ENCODE data around the gene FAM168A. TPM values are rescaled to one million over a fixed set of nuclear protein-coding genes. Genes with fewer than 3 reads are reported as not detected.
"Not testable (repeated sequence)": the region's sequence is repeated elsewhere in the genome, so short reads cannot be mapped to it uniquely, and the experiment has no call there.

Gene FAM168A
- polyA plus RNA-seq, 10 donors = 23.6 to 30.4 (median 27.0) TPM

DNA sequence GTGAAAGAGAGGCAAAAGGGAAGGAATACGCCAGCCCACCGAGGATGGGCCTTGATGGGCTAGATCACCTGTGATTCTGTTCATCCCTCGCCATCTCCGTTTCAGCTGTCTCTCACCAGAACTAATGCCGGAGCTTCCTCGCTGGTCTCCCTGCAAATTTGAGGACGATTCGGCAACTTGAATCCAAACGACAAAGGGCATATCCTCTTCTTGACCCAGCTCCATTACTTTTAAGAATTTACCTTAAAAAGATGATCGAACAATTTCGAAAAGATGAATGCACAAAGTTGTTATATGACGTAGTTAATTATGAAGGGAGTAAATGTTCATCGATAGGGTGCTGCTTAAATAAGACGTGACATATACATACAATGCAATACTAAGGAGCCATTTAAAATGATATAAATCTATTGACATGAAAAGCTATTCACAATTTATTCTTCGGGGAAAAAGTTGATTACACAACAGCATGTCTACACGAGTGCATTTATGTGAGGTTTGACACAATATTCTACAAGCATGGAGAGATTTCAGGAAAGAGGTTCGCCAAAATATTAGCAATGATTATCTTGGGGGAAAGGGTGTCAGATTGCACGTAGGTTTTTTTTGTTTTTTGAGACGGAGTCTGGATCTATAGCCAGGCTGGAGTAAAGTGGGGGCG is 937 bp upstream of the FAM168A start:
- DNase-seq = no peak

DNA sequence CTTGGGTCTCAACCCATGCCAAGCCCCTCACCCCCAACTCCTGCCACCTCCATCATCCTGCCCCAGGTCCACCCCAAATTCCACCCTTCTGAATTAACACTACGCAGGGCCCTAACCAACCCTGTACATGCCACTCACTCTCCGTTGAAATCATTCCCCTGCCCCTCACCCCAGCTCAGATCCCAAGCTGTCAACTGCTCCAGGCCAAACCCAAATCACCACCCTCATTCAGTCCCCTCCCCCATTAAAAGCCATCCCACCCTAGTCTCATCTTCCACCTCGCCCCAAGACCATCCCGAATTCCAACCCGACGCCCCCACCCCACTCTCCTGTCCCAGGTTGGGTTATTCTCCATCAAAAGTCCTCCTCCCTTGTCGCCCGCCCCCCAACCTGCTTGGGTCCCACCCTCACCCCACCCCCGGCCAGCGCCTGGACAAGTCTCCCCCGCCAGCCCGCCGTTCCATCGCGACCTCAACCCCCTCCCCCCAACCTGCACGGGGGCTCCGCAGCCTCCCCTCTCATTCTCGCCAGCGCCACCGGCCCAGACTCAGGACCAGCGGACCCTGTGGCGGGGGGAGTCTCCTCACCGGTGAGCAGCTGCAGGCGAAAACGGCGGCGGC is 466 bp downstream of the FAM168A start:
- DNase-seq = peak in 1 of 3 donors; percentile 12

DNA sequence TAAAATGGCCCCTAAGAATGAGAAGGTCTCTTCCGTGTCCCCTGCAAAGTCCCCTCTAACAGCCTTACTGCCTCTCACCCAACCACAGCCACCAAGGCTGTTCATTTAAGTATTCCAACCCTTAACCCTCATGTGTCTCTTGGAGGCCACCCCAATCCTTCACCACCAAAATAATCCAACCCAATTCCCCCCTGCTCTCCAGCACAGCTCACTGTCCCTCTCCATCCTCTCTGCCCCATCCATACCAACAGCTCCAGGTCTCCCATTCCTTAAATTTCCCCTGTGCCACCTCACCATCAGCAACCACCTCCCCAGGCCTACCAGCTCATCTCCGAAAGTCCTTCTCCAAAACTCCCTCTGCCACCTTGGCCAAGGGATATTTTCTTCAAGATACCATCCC is 1.4 kb downstream of the FAM168A start:
- DNase-seq = no peak

DNA sequence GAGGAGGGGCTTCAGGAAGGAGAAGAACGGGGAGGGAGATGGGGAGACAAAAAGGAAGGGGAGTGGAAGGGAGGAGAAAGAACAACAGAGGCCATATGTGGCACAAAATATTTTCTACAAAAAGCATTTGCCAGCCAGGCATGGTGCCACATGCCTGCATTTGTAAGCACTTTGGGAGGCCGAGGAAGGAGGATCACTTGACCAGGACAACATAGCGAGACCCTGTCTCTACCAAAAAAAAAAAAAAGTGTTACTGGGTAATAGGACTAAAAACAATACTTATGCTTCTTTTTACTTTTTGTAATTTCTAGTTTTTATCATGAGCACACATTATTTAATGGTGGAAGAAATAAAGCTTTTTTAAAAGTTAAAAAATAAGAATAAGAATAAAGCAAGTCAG is 5.3 kb downstream of the FAM168A start:
- no peak for DNase-seq

DNA sequence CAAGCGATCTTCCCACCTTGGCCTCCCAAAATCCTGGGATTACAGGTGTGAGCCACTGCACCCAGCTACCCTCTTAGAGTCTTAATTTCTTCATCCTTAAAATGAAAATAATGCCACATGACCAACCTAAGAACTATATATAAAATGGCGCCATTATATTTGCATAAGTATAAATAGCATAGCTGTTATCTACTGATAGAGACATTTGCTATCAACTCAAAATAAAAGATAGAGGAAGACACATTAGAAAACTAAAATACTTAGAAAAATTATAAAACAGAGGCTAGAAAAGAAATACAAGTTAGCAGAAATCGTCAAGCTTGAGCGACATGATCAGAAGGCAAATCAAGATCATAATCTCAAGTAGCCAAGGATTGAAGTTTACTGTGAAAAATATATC is 6.2 kb downstream of the FAM168A start:
- no peak for DNase-seq

DNA sequence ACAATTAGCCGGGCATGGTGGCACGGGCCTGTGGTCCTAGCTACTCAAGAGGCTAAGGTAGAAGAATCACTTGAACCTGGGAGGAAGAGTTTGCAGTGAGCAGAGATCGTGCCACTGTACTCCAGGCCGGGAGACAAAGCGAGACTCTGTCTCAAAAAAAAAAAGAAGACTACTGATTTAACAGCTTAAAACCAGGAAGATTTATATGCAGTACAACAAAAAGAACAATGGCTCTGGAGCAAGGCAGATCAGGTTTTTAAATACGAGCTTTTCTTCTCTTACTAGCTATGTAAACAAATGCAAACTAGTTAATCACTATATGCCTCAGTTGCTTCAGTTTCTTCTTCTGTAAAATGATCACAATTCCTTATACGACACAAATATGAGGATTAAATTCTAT is 6.9 kb downstream of the FAM168A start:
- DNase-seq = no peak

DNA sequence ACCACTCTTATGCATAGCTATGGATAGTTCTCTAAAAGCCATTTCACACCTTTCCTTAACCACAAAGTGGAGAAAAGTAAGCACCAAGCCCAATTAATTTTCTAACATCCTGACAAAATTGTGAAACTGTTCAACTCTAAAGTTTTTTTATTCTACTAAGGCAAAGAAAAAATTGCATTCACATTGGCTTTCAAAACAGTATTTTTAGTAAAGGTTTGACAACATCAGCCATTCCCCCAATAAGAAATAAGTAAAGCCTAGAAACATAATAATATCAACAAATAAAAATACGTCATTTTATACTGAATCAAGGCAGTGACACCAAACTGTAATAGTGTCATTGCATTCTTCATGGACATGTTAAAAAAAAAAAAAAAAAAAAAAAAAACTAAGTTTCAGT is 11.1 kb downstream of the FAM168A start:
- DNase-seq = no peak

DNA sequence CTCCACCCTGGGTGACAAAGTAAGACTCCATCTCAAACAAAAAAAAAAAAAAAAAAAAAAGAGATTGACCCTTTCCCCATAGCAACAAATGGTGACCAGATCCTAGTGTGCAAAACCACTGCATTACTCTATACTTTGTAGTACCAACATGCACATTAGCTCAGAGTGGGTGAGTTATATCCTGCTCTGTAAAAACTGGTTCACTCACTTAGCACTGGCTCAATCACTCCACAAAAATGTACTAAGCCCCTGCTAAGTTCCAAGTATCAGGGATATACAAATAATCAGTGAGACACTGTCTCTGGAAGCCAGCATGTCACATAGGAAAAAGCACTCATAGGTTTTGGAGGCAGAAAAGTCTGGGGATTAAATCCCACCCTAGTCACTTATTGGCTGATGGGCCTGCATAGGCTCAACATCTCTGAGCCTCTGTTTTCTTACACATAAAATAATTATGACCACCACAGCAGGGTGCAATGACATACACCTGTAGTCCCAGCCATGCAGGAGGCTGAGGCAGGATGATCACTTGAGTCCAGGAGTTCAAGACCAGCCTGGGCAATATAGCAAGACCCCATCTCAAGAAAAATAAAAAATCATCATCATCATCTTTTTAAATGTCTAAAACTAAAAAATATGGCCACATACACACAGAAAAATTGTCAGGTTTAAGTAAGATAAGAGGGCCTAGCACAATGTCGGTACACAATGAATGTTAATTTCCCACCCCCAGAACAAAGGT is 11.9 kb downstream of the FAM168A start:
- peak in 1 of 3 donors; percentile 33 for DNase-seq

DNA sequence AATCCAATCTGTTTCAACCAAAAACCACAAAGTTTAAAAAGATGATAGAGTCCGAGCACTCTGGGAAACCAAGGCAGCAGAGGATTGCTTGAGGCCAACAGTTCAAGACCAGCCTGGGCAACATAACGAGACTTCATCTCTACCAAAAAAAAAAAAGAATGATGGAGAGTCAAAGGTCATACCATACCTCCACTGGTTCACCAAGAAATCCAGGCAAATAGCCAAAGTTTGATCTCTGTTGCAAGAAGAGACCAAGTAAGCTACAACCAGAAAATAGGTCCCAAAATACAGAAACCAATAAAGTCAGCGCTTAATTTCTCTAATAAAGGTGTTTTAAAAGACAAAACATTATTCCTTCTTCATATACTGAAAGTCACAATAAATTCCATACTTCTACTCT is 13.1 kb downstream of the FAM168A start:
- DNase-seq = no peak

DNA sequence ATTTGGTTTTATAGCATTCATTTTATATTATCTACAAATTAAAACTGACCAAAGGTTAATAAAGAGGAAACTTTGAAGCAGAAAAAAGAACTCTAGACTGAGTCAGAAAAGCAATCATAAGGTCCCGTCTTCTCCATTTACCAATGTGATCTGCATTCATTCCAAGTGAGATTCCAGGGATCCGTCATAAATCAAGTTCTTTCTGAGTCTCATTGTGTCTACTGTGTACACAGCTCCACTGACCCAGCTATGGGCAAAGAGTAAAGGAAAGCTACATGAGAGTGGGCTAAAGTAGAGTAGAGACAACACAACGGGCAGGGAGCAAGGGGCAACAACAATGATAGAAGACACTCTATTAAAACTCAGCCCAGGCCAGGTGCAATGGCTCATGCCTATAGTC is 15.3 kb downstream of the FAM168A start:
- no peak for DNase-seq

DNA sequence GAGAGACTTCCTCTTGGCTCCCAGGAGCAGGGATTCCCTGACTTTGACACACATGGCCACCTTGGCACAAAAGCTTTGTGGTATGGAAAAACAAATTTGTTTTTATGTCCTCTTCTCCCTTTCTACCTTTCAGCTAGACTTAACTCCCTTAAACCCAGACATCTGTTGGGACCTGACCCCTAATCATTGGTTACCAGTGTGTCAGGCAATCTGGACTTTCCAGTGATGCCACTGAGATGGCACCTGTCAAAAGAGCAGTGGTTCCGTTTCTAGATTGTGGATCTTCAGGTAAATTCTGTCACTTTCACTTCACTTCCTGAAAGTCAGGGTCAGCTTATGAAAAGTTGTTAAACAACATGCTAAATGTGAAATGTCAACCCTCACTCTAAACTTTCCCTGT is 17.2 kb downstream of the FAM168A start:
- not testable (repeated sequence) for DNase-seq

DNA sequence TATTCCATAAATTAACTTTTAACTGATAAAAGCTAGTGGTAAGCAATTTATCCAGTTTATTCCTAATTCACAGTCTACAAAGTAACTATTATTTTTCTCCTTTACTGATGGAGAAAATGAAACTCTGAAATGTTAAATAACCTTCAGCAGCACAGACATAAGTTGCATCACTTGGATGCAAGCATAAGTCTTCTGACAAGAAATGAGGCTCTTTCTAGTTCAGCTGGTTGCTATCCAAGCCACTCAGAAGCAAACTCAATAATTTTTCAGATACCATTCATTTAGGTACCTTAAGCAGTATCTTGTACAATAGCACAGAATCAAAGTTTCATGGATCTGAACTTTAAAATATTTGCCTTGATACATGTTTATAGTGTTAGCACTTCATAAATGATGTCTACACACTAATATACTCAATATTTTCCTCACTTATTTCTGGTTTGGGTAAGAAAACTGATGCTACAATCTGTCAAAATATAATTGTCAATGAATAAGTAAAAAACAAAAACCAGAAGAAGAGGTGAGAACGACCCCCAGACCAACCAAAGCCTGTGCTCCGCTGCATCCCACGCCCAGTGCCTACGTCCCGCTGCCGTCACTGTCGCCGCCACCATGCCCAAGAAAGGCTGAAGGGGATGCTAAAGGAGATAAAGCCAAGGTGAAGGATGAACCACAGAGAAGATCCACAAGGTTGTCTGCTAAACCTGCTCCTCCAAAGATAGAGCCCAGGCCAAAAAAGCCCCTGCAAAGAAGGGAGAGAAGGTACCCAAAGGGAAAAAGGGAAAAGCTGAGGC is 18.1 kb downstream of the FAM168A start:
- no peak for DNase-seq

DNA sequence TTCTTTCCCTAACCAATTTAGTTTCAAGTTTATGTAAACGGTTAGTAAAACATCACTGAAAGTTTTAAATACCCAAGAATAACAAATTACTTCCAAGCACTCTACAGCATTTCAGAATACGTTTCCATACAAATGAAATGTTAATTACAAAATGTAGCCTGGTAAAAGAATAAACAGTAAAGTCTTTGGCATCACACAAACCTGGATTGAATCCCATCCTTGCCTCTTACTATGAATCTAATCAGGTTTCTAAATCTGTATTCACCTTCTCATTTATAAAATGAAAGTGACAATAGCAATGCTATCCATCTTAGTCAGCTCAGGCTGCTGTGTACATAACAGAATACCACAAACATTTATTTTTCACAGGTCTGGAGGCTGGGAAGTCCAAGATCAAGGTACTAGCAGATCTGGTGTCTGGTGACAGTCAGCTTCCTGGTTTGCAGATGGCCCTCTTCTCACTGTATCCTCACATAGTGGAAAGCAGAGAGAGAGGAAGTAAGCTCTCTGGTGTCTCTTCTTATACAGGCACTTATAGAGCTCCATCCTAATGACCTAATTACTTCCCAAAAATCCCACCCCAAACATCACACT is 19.2 kb downstream of the FAM168A start:
- DNase-seq = no peak

DNA sequence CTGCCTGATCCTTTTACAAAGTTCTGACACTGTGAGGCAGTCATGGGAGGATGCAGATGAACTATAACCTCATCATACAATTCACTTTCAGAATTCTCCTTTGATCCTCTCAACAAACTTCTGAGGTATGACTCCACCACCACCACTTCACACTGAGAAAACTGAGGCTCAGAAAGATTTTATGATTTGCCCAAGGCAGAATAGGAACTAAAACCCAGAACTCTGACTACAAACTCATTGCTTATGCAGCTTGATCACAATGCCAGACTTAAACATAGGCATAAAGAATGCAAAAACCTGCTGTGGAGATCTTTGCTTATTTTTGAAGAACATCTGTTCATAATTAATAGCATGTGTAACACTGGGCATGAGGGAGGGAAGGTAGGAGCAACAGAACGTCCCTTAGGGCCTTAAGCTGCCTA is 20.4 kb downstream of the FAM168A start:
- no peak for DNase-seq

DNA sequence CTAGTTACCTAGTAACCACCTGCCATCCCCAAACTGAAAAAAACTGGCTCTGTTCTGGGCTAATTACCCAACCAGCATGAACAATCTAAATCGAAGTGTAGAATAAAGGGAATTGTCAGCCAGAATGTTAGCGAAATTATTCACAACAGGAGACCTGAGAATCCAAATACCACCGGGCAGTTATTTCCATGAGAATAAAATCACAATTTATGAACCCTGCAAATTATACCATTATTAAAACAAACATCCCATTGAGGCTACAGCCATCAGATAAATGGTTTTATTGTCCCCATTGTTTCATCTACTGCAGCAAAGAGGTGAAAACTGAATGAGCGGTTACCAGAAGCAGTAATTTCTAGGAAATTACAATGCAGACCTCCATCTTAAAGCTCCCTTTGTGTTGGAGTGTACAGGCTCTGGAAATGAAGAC is 21.7 kb downstream of the FAM168A start:
- no peak for DNase-seq

DNA sequence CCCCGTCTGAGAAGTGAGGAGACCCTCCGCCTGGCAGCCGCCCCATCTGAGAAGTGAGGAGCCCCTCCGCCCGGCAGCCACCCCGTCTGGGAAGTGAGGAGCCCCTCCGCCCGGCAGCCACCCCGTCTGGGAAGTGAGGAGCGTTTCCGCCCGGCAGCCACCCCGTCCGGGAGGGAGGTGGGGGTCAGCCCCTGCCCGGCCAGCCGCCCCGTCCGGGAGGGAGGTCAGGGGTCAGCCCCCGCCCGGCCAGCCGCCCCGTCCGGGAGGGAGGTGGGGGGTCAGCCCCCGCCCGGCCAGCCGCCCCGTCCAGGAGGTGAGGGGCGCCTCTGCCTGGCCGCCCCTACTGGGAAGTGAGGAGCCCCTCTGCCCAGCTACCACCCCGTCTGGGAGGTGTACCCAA is 25.9 kb downstream of the FAM168A start:
- not testable (repeated sequence) for DNase-seq

DNA sequence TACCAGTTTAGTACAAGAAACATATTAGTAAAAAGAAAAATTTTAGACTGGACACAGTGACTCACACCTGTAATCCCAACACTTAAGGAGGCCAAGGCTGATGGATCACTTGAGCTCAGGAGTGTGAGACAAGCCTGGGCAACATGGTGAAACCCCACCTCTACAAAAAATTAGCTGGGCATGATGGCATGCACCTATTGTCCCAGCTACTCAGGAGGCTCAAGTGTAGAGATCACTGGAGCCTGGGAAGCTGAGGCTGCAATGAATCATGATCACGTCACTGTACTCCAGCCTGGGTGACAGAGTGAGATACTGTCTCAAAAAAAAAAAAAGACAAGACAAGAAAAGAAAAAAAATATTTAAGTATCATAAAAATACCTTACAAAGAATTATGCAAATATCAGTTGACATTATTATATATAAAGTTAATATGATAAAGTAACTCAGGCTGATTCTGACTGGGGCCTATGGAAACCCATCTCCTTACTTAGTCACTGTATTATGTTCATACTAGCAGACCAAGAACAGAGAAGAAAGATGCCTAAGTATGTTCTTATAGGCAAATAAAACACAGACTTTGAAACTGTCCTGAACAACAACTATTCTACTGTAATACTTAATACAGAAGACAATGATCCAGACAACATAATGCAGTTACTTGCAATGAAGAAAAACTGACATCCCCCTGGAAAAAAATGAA is 27.3 kb downstream of the FAM168A start:
- no peak for DNase-seq

DNA sequence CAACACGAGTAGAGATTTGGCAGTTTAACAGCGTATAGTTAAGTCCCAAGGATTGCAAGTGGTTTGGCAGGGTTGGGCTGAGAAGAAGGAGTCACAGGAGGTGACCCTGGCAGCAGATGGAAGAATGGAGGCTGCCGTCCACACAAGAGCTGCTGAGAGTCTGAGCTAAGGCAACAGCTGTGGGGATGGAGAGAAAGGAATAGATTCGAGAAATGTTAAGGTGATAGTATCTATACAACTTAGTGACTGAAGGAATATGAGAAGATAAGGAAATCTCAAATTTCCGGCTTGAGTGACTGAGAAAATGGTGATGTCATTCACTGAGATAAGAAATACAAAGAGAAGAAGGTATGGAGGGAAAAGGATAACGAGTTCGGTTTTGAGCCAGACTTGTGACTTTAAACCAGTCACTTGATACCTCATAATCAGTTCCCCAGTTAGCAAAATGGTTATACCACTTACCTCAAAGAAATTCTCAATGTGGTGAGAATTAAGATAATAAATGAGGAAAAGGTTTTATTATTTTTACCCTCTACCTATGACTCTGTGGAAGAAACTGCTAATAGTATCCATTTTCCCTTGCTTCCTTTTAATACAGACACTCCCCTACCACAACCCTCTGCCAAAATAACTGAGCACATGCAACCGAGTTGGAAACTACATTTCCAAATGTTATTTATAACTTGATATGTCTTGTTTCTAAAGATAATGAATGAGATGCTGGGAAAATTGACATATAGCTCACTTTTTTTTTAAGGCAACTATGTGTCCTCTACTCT is 30.7 kb downstream of the FAM168A start:
- no peak for DNase-seq

DNA sequence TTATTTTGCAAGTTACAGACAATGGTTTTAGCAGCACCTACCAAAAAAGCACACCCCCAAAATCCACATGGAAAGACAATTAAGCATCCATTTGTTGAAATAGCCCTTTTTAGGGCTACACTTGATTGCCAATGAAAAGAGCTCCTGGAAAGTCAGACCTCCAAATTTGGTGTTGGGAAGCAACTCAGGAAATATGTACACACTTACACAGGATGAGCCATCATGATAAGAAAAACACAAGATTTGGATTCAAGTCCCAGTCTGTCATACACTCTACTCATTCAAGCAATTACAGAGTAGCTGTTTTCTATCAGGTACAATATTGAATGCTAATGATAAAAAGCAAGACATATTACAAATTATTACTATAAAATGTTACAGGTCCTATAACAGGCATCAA is 31.5 kb downstream of the FAM168A start:
- no peak for DNase-seq

DNA sequence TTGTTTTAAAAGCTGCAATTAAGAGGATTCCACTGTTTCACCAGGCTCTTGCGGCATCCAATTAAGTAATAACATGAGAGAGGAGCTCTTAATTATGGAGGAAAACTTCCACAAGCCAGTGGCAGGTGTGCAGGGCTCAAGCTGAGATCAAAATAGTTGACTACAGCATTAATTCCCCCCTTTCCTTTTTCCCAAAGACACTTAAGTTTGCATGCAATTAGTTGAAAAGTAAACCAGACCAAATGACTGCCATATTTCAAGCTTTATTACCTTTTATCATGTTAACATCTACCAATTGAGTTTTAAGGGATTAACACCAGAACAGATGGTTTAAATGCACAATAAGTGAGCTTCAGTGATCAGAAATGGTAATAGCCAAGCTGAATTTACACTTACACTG is 32.1 kb downstream of the FAM168A start:
- no peak for DNase-seq

Data from muscle of back (tissue), 11 donors.